ENCODE measurements around the gene PACS2.

- TF ChIP-seq CTCF (IDR thresholded peaks at IDR 0.05; ENCODE audit: low read depth, low read length, missing input control) (no peak), RXRA (IDR thresholded peaks at IDR 0.05) (no peak), ATF3 (IDR thresholded peaks at IDR 0.05) (no peak), EGR1 (IDR thresholded peaks at IDR 0.05; ENCODE audit: low read depth in 2 of 2) (no peak), TAF1 (conservative IDR thresholded peaks at IDR 0.05) (no peak), RAD21 (IDR thresholded peaks at IDR 0.05) (no peak), HNF4G (IDR thresholded peaks at IDR 0.05) (no peak), REST (IDR thresholded peaks at IDR 0.05) (no peak), GABPA (IDR thresholded peaks at IDR 0.05 in 1 of 2, conservative IDR thresholded peaks at IDR 0.05 in 1 of 2) (no peak), MAX (IDR thresholded peaks at IDR 0.05) (no peak), YY1 (IDR thresholded peaks at IDR 0.05) (no peak), ZBTB33 (IDR thresholded peaks at IDR 0.05) (no peak)
These were observed 84.3 kb downstream of the PACS2 start for GRCh38 chr14:105398726-105399465.
